ENCODE measurements around the gene PDE1C. TPM values are rescaled to one million over a fixed set of nuclear protein-coding genes. Genes with fewer than 3 reads are reported as not detected.

Gene PDE1C
- total and polyA plus RNA-seq, 9 donors, result 3.8 to 8.7 (median 4.5) TPM

DNA sequence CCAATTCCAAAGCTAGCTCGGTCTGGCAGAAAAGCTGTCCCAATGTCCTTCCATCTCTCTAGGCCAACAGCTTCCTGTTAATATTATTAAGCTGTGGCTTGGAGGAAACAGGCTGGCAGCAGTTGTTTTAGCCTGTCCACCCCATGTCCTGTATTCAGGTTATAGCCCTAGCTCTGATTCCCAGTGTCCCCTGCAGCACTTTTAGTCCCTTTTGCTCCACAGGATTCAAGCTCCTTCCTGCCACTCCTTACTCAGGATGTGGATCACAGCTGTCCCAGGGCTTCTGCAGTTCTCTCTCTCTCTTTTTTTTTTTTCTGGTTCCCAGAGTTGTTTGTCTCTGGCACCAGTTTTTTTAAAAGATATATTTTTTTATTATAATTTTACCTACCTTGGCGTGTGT lies 298.0 kb downstream of the PDE1C start:
- no peak for DNase-seq
- Histone ChIP-seq H3K4me3 (ENCODE audit: low read length) (no peak overlapping the region), H3K36me3 (ENCODE audit: control insufficient read depth, insufficient read depth, low read length) (no peaks in the 10 kb centered on the region), H3K27ac (ENCODE audit: low read length) (no peak overlapping the region), H3K4me1 (ENCODE audit: control insufficient read depth, insufficient read depth, low read length) (no peaks in the 10 kb centered on the region), H3K9me3 (replicated peaks; ENCODE audit: control insufficient read depth, low read depth, low read length) (no peaks in the 10 kb centered on the region), H3K27me3 (ENCODE audit: control insufficient read depth, insufficient read depth, low read length) (no peaks in the 10 kb centered on the region)
- no CpG with 5 or more reads among the region's 2 CpGs for WGBS (ENCODE audit: insufficient coverage)

- 24% methylated on average over 3 of the region's 4 CpGs for WGBS (ENCODE audit: insufficient coverage)
- H3K27ac ChIP-seq (ENCODE audit: low read length), result no peak overlapping the region
- no peaks in the 10 kb centered on the region for H3K4me1 ChIP-seq (ENCODE audit: control insufficient read depth, insufficient read depth, low read length)
These were observed 302.4 kb downstream of the PDE1C start for GRCh38 chr7:31767686-31768358.

GRCh38 chr7:31764462-31764861 lies 305.7 kb downstream of the PDE1C start:
- no peak overlapping the region for H3K4me3 ChIP-seq (ENCODE audit: low read length)
- no peak for DNase-seq
- no peaks in the 10 kb centered on the region for H3K4me1 ChIP-seq (ENCODE audit: control insufficient read depth, insufficient read depth, low read length)
- no peaks in the 10 kb centered on the region for H3K27me3 ChIP-seq (ENCODE audit: control insufficient read depth, insufficient read depth, low read length)
- 75% methylated on average over 4 of the region's 4 CpGs for WGBS (ENCODE audit: insufficient coverage)
- H3K36me3 ChIP-seq (ENCODE audit: control insufficient read depth, insufficient read depth, low read length), result no peaks in the 10 kb centered on the region
- H3K27ac ChIP-seq (ENCODE audit: low read length), result no peak overlapping the region
- H3K9me3 ChIP-seq (replicated peaks; ENCODE audit: control insufficient read depth, low read depth, low read length), result no peaks in the 10 kb centered on the region

More at GRCh38 chr7:31767686-31768358, 302.4 kb downstream of the PDE1C start:
- no peaks in the 10 kb centered on the region for H3K36me3 ChIP-seq (ENCODE audit: control insufficient read depth, insufficient read depth, low read length)
- no peak overlapping the region for H3K4me3 ChIP-seq (ENCODE audit: low read length)
- no peak for DNase-seq
- no peaks in the 10 kb centered on the region for H3K27me3 ChIP-seq (ENCODE audit: control insufficient read depth, insufficient read depth, low read length)
- H3K9me3 ChIP-seq (replicated peaks; ENCODE audit: control insufficient read depth, low read depth, low read length), result no peaks in the 10 kb centered on the region

GRCh38 chr7:31763548-31763947 lies 306.7 kb downstream of the PDE1C start:
- no peak for DNase-seq
- no peaks in the 10 kb centered on the region for H3K36me3 ChIP-seq (ENCODE audit: control insufficient read depth, insufficient read depth, low read length)
- no CpG with 5 or more reads among the region's 2 CpGs for WGBS (ENCODE audit: insufficient coverage)

GRCh38 chr7:31761646-31762045 lies 308.6 kb downstream of the PDE1C start:
- Histone ChIP-seq H3K27ac (ENCODE audit: low read length) (no peak overlapping the region), H3K27me3 (ENCODE audit: control insufficient read depth, insufficient read depth, low read length) (no peaks in the 10 kb centered on the region), H3K36me3 (ENCODE audit: control insufficient read depth, insufficient read depth, low read length) (no peaks in the 10 kb centered on the region), H3K9me3 (replicated peaks; ENCODE audit: control insufficient read depth, low read depth, low read length) (no peaks in the 10 kb centered on the region), H3K4me3 (ENCODE audit: low read length) (no peak overlapping the region), H3K4me1 (ENCODE audit: control insufficient read depth, insufficient read depth, low read length) (no peaks in the 10 kb centered on the region)
- DNase-seq, result peak; percentile 16

More at GRCh38 chr7:31763548-31763947, 306.7 kb downstream of the PDE1C start:
- Histone ChIP-seq H3K4me3 (ENCODE audit: low read length) (no peak overlapping the region), H3K4me1 (ENCODE audit: control insufficient read depth, insufficient read depth, low read length) (no peaks in the 10 kb centered on the region), H3K9me3 (replicated peaks; ENCODE audit: control insufficient read depth, low read depth, low read length) (no peaks in the 10 kb centered on the region), H3K27me3 (ENCODE audit: control insufficient read depth, insufficient read depth, low read length) (no peaks in the 10 kb centered on the region), H3K27ac (ENCODE audit: low read length) (no peak overlapping the region)

GRCh38 chr7:31758755-31759154 lies 311.5 kb downstream of the PDE1C start:
- no peaks in the 10 kb centered on the region for H3K9me3 ChIP-seq (replicated peaks; ENCODE audit: control insufficient read depth, low read depth, low read length)
- DNase-seq, result peak; percentile 10
- 17% methylated on average over 1 of the region's 3 CpGs for WGBS (ENCODE audit: insufficient coverage)
- H3K36me3 ChIP-seq (ENCODE audit: control insufficient read depth, insufficient read depth, low read length), result no peaks in the 10 kb centered on the region
- H3K4me3 ChIP-seq (ENCODE audit: low read length), result no peak overlapping the region
- H3K27ac ChIP-seq (ENCODE audit: low read length), result no peak overlapping the region
- no peaks in the 10 kb centered on the region for H3K4me1 ChIP-seq (ENCODE audit: control insufficient read depth, insufficient read depth, low read length)
- no peaks in the 10 kb centered on the region for H3K27me3 ChIP-seq (ENCODE audit: control insufficient read depth, insufficient read depth, low read length)

GRCh38 chr7:31751726-31752125 lies 318.5 kb downstream of the PDE1C start:
- no CpG with 5 or more reads among the region's 4 CpGs for WGBS (ENCODE audit: insufficient coverage)

GRCh38 chr7:31748084-31748483 lies 322.1 kb downstream of the PDE1C start:
- no peak overlapping the region for H3K4me3 ChIP-seq (ENCODE audit: low read length)
- no peak overlapping the region for H3K27ac ChIP-seq (ENCODE audit: low read length)
- no CpG with 5 or more reads among the region's 1 CpG for WGBS (ENCODE audit: insufficient coverage)
- H3K9me3 ChIP-seq (replicated peaks; ENCODE audit: control insufficient read depth, low read depth, low read length), result no peaks in the 10 kb centered on the region
- no peaks in the 10 kb centered on the region for H3K36me3 ChIP-seq (ENCODE audit: control insufficient read depth, insufficient read depth, low read length)
- H3K4me1 ChIP-seq (ENCODE audit: control insufficient read depth, insufficient read depth, low read length), result no peaks in the 10 kb centered on the region
- DNase-seq, result no peak
- H3K27me3 ChIP-seq (ENCODE audit: control insufficient read depth, insufficient read depth, low read length), result no peaks in the 10 kb centered on the region

More at GRCh38 chr7:31751726-31752125, 318.5 kb downstream of the PDE1C start:
- Histone ChIP-seq H3K4me1 (ENCODE audit: control insufficient read depth, insufficient read depth, low read length) (no peaks in the 10 kb centered on the region), H3K36me3 (ENCODE audit: control insufficient read depth, insufficient read depth, low read length) (no peaks in the 10 kb centered on the region), H3K27ac (ENCODE audit: low read length) (no peak overlapping the region), H3K4me3 (ENCODE audit: low read length) (no peak overlapping the region), H3K9me3 (replicated peaks; ENCODE audit: control insufficient read depth, low read depth, low read length) (no peaks in the 10 kb centered on the region), H3K27me3 (ENCODE audit: control insufficient read depth, insufficient read depth, low read length) (no peaks in the 10 kb centered on the region)
- no peak for DNase-seq

DNA sequence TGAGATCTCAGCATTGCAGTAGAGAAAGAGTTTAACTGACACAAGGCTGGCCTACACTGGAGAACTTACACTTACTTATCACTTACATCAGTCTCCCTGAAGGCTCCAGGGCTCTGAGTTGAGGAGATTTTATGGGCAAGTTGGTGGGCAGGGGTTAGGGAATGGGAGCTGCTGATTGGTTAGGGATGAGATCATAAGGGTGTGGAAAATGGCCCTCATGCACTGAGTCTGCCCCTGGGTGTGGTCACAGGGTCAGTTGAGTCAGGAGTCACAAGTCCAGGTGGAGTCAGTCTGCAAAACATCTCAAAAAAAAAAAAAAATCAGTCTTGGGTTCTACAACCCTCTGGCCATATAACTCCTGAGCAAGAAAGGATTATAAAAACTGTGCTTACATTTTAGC lies 322.7 kb downstream of the PDE1C start:
- Histone ChIP-seq H3K27me3 (ENCODE audit: control insufficient read depth, insufficient read depth, low read length) (no peaks in the 10 kb centered on the region), H3K36me3 (ENCODE audit: control insufficient read depth, insufficient read depth, low read length) (no peaks in the 10 kb centered on the region), H3K9me3 (replicated peaks; ENCODE audit: control insufficient read depth, low read depth, low read length) (no peaks in the 10 kb centered on the region), H3K4me3 (ENCODE audit: low read length) (no peak overlapping the region), H3K4me1 (ENCODE audit: control insufficient read depth, insufficient read depth, low read length) (no peaks in the 10 kb centered on the region), H3K27ac (ENCODE audit: low read length) (no peak overlapping the region)
- DNase-seq, result no peak

DNA sequence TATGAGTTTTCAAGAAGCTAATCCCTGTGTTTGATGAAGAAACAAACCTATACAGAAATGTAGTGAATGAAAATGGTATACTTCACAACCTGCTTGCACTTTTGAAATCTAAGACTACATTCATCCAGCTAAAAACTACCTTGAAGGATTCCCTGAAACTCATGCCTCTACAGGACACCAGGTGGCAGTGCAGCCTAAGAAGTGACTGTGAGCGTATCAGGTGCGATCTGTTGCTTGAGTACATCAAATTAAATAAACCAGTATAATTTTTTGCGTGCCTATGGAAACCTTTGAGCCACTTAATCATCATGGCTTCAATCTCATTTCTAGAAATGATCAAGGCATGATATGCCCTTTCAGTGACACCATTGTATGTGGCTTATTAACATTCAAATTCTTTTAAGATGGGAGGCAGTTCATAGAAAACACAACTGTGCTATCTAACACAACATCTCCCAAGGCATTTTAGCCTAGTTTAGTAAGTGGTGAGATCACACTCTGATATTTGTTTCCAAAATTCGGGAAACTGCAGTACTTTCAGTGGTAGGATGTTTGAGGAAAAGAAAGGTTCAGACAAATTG lies 325.8 kb downstream of the PDE1C start:
- peak; percentile 65 for DNase-seq
- H3K9me3 ChIP-seq (replicated peaks; ENCODE audit: control insufficient read depth, low read depth, low read length), result no peaks in the 10 kb centered on the region
- H3K27ac ChIP-seq (ENCODE audit: low read length), result no peak overlapping the region
- no peaks in the 10 kb centered on the region for H3K4me1 ChIP-seq (ENCODE audit: control insufficient read depth, insufficient read depth, low read length)
- H3K36me3 ChIP-seq (ENCODE audit: control insufficient read depth, insufficient read depth, low read length), result no peaks in the 10 kb centered on the region
- H3K4me3 ChIP-seq (ENCODE audit: low read length), result no peak overlapping the region
- H3K27me3 ChIP-seq (ENCODE audit: control insufficient read depth, insufficient read depth, low read length), result no peaks in the 10 kb centered on the region
- WGBS (ENCODE audit: insufficient coverage), result 0% methylated on average over 3 of the region's 4 CpGs

Measured in muscle of leg (tissue), 11 donors.